RPMI8226 (cell line): ENCODE data around the gene C14orf180.
"Not testable (repeated sequence)": the region's sequence is repeated elsewhere in the genome, so short reads cannot be mapped to it uniquely, and the experiment has no call there.

ENCODE experiments used
- DNase-seq: peaks from one replicate; pipeline ENCODE4 v3.0.0-alpha.2; 2015

C14orf180 gene

DNA sequence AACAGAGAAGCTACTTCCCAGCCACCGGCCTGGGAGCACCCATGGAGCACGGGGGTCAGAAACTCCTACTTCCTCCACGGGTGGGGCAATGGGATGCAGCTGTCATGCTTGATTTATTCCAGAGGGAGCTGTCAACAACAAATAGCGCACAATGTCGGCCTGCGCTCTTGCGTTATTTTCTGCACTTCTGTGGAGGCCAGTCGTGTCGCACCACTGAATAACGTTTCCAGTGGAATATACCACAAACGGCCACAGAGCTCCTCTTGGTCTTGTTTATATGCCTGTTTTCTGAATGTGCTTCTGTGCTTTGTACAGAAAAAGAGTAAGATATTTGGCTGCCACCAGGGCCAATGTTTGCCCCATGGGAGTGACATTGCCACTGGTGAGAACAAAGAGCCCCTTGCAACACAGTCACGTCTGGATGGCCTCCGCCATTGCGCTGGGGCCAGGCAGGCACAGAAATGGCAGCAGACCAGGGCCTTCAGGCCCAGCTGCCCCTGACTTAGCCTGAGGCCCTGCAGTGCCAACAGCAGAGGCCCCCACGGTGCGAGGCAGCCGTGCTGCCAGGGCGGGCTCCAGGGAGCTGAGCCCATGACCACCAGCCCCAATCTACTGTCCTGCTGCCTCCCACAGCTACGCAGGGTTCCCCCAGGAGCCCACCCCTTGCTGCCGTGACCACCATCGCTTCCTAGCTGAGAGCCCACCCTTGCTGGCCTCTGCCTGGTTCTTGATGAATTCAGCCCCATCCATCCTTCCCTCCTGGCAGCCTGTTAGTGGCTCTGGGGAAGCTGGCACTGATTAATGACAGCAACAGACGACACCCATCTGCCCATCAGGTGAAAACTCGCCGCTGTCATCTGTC, 53.9 kb downstream of the C14orf180 start:
- no peak for DNase-seq

DNA sequence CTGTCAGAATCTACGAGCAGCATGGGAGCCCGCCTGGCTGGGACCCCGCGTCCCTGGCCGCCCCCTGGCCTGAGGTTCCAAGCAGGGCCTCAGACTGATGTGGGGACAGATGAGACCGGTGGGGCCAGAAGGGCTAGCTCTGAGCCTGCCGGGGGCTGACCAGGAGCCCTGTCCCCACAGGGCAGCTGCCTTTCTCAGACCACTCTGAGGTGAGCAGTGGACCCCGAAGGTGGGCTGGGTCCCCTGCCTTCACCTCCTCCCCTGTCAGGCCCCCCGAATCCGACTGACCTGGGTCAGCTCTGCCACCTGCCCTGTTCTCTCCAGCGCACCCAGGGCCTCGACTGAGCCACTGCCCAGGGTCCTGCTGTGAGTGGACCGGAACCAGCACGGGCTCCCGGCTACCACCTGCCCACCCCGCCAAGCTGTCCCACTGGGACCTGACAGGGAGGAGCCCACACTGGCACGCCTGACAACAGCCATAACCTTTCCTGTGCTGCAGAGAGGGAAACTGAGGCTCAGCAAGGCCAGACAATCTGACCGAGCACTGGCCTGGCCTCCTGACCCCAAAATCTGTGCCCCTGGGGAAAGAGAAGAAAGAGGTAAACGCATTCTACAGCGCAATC, 54.7 kb downstream of the C14orf180 start:
- DNase-seq = no peak

DNA sequence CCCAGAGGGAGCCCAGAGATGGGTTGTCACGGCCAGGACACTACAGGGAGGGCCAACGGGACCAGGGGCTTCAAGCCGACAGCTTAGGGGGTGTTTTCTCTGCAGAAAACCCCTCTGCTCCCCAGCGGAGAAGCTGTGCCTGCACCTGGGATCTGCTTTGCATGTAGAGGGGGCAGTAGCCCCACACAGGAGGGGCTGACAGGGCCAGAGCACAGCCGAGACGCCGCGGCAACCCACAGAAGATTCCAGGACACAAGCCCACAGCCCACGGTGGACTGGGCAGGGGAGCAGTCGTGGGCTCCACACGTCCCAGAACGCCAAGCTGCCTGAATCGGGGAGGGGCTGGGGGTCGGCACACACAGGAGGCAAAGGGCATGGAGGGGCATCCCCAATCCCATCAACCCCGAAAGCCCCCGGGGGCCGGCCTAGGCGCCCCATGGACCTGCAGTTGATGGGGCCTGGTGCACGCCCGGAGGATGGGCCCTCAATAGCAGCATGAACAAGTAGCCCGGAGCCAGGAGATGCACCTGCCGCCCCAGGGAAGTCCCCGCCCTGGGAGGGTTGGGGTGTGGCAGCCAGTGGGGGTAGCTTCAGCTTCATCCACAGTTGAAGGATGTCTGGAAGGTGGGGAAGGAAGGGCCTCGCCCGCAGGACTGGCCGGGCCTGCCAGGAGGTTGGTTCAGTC, 55.5 kb downstream of the C14orf180 start:
- no peak for DNase-seq

DNA sequence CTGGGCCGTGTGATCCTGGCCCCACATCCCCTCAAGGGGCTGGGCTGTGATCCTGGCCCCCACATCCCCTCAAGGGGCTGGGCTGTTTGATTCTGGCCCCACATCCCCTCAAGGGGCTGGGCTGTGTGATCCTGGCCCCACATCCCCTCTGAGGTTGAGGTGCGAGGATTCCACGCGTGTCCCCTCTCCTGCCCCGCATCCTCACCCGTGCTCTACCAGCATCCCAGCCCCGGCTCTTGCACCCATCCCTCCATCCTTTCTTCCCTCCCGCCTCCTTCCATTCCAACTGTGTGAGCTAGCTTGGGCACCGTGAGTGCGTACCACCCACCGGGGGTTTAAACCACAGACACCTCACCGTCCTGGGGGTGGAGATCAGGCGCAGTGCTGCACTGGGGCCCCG, 56.2 kb downstream of the C14orf180 start:
- no peak for DNase-seq

DNA sequence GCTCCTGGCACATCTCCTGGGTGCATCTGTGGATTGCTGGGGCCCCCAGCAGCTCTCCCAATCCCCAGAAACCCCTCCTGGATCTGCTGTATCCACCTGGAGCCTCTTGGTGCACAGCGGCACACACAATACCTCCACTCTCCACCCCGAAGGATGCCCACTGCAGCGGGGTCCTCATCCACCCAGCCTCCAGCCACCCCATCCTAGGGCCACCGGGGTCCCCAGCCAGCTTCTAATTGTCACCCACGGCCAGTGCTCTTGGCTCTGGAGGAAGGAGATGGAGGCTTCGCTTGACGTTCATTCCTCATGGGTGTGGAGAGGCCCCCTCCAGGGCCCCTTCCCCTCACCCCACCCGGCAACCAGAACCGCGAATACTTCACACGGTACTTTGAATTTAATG, 56.6 kb downstream of the C14orf180 start:
- no peak for DNase-seq

DNA sequence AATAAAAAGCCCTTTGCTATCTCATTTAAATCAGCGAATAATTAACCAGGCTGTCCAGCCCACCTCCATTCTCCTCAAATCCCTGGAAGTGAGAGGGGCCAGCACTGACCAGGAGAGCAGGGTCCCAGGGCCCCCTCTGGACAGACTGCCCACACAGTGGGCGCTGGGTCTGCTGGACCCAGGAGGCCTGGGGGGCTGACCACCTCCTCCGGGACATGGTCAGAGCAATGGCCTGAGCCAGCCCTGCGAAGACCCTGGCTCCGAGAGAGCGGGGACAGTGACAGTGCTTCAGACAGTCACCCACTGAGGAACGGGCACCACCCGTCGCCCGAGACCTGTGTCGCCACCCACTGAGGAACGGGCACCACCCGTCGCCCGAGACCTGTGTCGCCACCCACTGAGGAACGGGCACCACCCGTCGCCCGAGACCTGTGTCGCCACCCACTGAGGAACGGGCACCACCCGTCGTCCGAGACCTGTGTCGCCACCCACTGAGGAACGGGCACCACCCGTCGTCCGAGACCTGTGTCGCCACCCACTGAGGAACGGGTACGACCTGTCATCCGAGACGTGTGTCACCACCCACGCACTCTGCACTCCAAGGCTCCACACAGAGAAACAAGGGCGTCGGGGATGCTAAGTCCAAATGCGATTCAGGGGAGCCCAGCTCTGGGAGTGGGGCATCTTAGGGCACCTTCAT, 57.4 kb downstream of the C14orf180 start:
- DNase-seq = not testable (repeated sequence)

DNA sequence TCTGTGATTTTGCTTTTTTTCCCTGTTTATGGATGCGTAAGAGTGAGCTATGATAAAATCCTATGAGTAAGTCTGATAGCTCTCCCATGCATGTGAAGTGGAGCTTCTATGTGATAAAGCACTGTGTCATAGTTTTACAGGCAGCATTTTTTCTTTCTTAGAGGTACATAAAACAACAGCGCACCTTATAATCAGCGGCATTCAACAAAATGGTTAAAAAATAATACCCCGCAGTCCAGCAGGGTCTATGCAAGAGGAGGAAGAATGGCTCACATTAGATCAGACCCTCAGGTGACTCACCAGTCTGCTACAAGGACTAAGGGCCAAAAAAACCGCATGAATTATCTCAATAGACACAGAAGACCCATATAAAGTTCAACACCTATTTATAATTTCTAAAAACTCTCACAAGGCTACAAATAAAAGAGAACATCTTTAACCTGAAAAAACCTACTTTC, 58.0 kb downstream of the C14orf180 start:
- no peak for DNase-seq

DNA sequence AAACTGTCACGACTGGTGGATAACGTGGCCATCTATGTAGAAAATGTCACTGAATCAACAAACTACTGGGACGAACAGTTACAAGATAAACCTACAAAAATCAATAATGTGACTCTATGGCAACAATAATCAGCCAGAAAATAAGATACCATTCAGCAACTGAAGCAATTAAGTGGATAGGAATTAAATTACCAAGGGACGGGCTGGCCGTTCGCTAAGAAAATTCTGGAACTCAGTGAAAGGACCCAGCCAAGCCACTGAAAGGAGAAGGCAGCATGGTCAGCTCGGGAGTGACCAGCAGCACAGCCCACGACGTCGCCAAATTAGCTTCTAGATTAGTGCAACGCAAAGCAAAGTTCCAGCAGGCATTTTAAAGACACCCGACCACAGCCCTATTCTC, 58.6 kb downstream of the C14orf180 start:
- no peak for DNase-seq

DNA sequence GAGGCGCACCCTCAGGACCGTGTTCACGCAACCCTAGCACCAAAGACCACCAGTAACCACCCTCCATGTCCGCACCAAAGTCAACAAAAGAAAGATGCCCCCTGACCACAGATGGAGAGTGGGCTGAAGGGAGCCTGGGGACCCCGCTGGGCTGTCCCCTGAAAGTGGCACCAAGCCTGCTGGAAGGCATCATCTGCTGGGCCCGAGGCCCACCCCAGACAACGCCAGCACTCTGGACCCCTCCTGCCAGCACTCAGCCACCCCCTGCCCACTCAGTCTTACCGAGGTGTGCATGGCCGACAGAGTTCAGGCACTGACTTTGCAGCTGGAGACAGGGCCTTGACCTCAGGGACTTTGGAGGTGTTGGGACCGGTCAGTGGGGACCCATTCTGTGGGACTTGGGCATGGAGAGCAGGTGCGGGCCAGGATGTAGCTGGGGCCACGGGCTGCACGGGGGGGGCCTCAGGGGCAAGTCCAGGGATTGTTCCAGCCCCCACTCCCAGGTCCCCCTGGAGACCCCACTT, 59.4 kb downstream of the C14orf180 start:
- DNase-seq = no peak

DNA sequence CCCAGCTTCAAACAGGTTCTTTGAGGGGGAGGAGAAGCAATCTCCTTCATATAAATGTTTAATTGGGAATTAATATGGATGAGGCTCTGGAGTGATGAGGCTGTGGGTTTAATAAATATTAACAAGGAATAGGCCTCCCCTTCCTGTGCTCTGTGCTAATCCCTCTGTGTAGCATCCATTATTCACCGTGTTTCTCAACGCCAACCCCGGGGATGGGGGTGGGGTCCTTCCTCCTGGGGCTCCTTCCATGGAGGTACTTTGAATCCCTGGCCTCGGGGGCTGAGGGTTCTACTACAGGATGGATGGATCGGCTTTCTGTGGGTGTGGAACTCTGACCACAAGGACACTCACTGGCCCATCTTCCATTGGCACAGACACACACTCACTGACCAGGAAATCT, 59.9 kb downstream of the C14orf180 start:
- no peak for DNase-seq
